OCI-LY7 (cell line): ENCODE results near the gene SETBP1. TPM values are rescaled to one million over a fixed set of nuclear protein-coding genes. Genes with fewer than 3 reads are reported as not detected.

Experiments used
- BruUV-seq: library from RNA; stranded (reverse); fragments of 400-500 nt; replicated peaks from 2 replicates; lab custom pipeline; 2021; lab: Mats Ljungman, UMichigan
- CTCF ChIA-PET: fragments of 300-600 bp; sonication (Branson Sonifier 250); formaldehyde crosslinking; loops from one replicate; lab custom pipeline; 2022; ENCODE audit warnings: antibody characterized with exemption; ENCODE audit not compliant: unreplicated experiment; lab: Charles Lee
- POLR2A ChIA-PET: fragments of 300-600 bp; sonication (Branson Sonifier 250); formaldehyde crosslinking; loops from one replicate; lab custom pipeline; 2022; ENCODE audit warnings: antibody characterized with exemption; lab: Charles Lee
- DNase-seq: peaks from one replicate; pipeline ENCODE4 v3.0.0-alpha.2; 2015; ENCODE audit warnings: low spot score
- H2AFZ ChIP-seq: fragments of 200-600 bp; sonication (generic), shearing (Covaris generic); 2 replicates; pipeline ENCODE4 v1.6.1; 2014; ENCODE audit warnings: mild to moderate bottlenecking, antibody characterized with exemption, low read length, moderate library complexity
- H3K27ac ChIP-seq: fragments of 200-600 bp; sonication (generic); 2 replicates; pipeline ENCODE4 v1.5.1; 2014; ENCODE audit warnings: mixed run types, low read depth, mild to moderate bottlenecking, moderate library complexity, low read length, inconsistent platforms; ENCODE audit not compliant: poor library complexity, severe bottlenecking
- H3K36me3 ChIP-seq: fragments of 200-600 bp; sonication (generic); 2 replicates; pipeline ENCODE4 v1.6.1; 2014; ENCODE audit warnings: mild to moderate bottlenecking, antibody characterized with exemption, low read length, moderate library complexity, mixed read lengths; ENCODE audit not compliant: insufficient read depth
- H3K4me1 ChIP-seq: fragments of 200-600 bp; sonication (generic); 2 replicates; pipeline ENCODE4 v1.5.1; 2014; ENCODE audit warnings: mild to moderate bottlenecking, low read length; ENCODE audit not compliant: insufficient read depth, poor library complexity, severe bottlenecking
- H3K4me2 ChIP-seq: fragments of 200-600 bp; sonication (generic); 2 replicates; pipeline ENCODE4 v1.6.1; 2014; ENCODE audit warnings: mild to moderate bottlenecking, low read length
- H3K4me3 ChIP-seq: fragments of 200-600 bp; sonication (generic); 2 replicates; pipeline ENCODE4 v1.5.1; 2014; ENCODE audit warnings: mild to moderate bottlenecking, low read depth, low read length; ENCODE audit not compliant: poor library complexity, severe bottlenecking
- H3K79me2 ChIP-seq: fragments of 200-600 bp; sonication (generic); 2 replicates; pipeline ENCODE4 v1.6.1; 2016; ENCODE audit warnings: low read depth, mild to moderate bottlenecking, low read length, moderate library complexity, mixed read lengths; ENCODE audit not compliant: insufficient read depth
- H3K9me2 ChIP-seq: fragments of 200-600 bp; sonication (generic); 2 replicates; pipeline ENCODE4 v1.6.1; 2016; ENCODE audit warnings: mild to moderate bottlenecking, low read length, mixed read lengths; ENCODE audit not compliant: insufficient read depth
- H3K9me3 ChIP-seq: fragments of 200-600 bp; sonication (generic); 2 replicates; pipeline ENCODE4 v1.6.1; 2014; ENCODE audit warnings: mild to moderate bottlenecking, mixed run types, low read length, mixed read lengths
- H4K20me1 ChIP-seq: fragments of 200-600 bp; sonication (generic); 2 replicates; pipeline ENCODE4 v1.6.1; 2014; ENCODE audit warnings: mild to moderate bottlenecking, antibody characterized with exemption, low read length, moderate library complexity, mixed read lengths; ENCODE audit not compliant: insufficient read depth
- CTCF ChIP-seq: fragments of 200-600 bp; sonication (generic); conservative IDR thresholded peaks from 2 replicates; pipeline ENCODE4 v1.5.1; 2014; ENCODE audit warnings: mild to moderate bottlenecking, antibody characterized with exemption, low read length, moderate library complexity, mixed read lengths
- EZH2phosphoT487 ChIP-seq: fragments of 200-600 bp; sonication (generic); IDR thresholded peaks from 2 replicates; pipeline ENCODE4 v1.6.1; 2018; ENCODE audit warnings: low read depth, borderline replicate concordance, mild to moderate bottlenecking, mixed run types, antibody characterized with exemption, low read length, moderate library complexity, mixed read lengths
- intact Hi-C: fragments of 100-400 bp; cut with micrococcal nuclease; formaldehyde crosslinking; loops from one replicate; pipeline ENCODE4 v1.10.0; 2022; ENCODE audit not compliant: unreplicated experiment
- total RNA-seq, 2 experiments: library from RNA; depleted of rRNA in 1 of 2; stranded (reverse); fragments of >200 nt in 1 of 2; shearing (Covaris generic) in 1 of 2; gene quantifications; 2 replicates each; pipeline ENCODE4 v1.2.3, GENCODE V29; 2014 to 2022

Gene SETBP1
- total RNA-seq, 2 experiments from 2014 or later: 2.6 to 9.1 TPM

- ChIA-PET POLR2A (no interaction called here), CTCF (no interaction called here)
- Histone ChIP-seq H3K9me2 (no peaks in the 10 kb centered on the region), H3K9me3 (no peaks in the 10 kb centered on the region), H3K4me1 (no peaks in the 10 kb centered on the region), H4K20me1 (no peaks in the 10 kb centered on the region), H3K27ac (no peak overlapping the region), H3K79me2 (no peaks in the 10 kb centered on the region), H2AFZ (no peak overlapping the region), H3K4me3 (no peak overlapping the region), H3K36me3 (no peaks in the 10 kb centered on the region), H3K4me2 (no peak overlapping the region)
- DNase-seq: no peak
- intact Hi-C loops: no loop called here
- TF ChIP-seq EZH2phosphoT487 (no peak), CTCF (no peak)
- BruUV-seq: no TSS peak
Observed at GRCh38 chr18:45090526-45091140, 409.9 kb downstream of the SETBP1 start.

GRCh38 chr18:45100321-45101105 lies 419.8 kb downstream of the SETBP1 start:
- TF ChIP-seq EZH2phosphoT487 (no peak), CTCF (no peak)
- no peaks in the 10 kb centered on the region for H3K36me3 ChIP-seq
- H3K9me3 ChIP-seq: no peaks in the 10 kb centered on the region
- H3K4me3 ChIP-seq: no peak overlapping the region
- BruUV-seq: no TSS peak
- H3K27ac ChIP-seq: no peak overlapping the region
- intact Hi-C loops: loop anchor here (5.0 kb wide), 1 partner anchor 112 kb away; no protein-coding TSS in a partner anchor
- H3K9me2 ChIP-seq: no peaks in the 10 kb centered on the region
- H2AFZ ChIP-seq: peak overlapping the region; percentile 91; the same call in 1 of the 2 replicates
- no peak for DNase-seq
- POLR2A ChIA-PET: no interaction called here
- H4K20me1 ChIP-seq: no peaks in the 10 kb centered on the region
- CTCF ChIA-PET: no interaction called here
- H3K79me2 ChIP-seq: no peaks in the 10 kb centered on the region
- H3K4me2 ChIP-seq: 0 out of 2 replicates have a peak overlapping the region, but pooled peaks have one; percentile 79
- H3K4me1 ChIP-seq: peaks cover 48% of the 10 kb centered on the region

- no peaks in the 10 kb centered on the region for H3K36me3 ChIP-seq
- peak overlapping the region; percentile 24 for H3K4me3 ChIP-seq
- TF ChIP-seq CTCF (no peak), EZH2phosphoT487 (no peak)
- no peaks in the 10 kb centered on the region for H3K79me2 ChIP-seq
- H2AFZ ChIP-seq: peak overlapping the region; percentile 91
- no peaks in the 10 kb centered on the region for H3K9me3 ChIP-seq
- peak overlapping the region; percentile 93 for H3K27ac ChIP-seq
- no peak for DNase-seq
- no peaks in the 10 kb centered on the region for H3K9me2 ChIP-seq
- peak overlapping the region; percentile 79 for H3K4me2 ChIP-seq
- POLR2A ChIA-PET: no interaction called here
- no TSS peak for BruUV-seq
- H3K4me1 ChIP-seq: peaks cover 64% of the 10 kb centered on the region
- intact Hi-C loops: loop anchor here (5.0 kb wide), 1 partner anchor 110 kb away; no protein-coding TSS in a partner anchor
- CTCF ChIA-PET: no interaction called here
- no peaks in the 10 kb centered on the region for H4K20me1 ChIP-seq
Observed at GRCh38 chr18:45102126-45102525, 421.4 kb downstream of the SETBP1 start.
